ENCODE measurements around the gene PKN1. TPM values are rescaled to one million over a fixed set of nuclear protein-coding genes. Genes with fewer than 3 reads are reported as not detected.

Gene PKN1
- total and polyA plus RNA-seq, 9 of the 15 experiments (the other 6 are each of a cell fraction or from before 2014, with no cell fraction given), result 0.30 to 228 (median 77.5) TPM

DNA sequence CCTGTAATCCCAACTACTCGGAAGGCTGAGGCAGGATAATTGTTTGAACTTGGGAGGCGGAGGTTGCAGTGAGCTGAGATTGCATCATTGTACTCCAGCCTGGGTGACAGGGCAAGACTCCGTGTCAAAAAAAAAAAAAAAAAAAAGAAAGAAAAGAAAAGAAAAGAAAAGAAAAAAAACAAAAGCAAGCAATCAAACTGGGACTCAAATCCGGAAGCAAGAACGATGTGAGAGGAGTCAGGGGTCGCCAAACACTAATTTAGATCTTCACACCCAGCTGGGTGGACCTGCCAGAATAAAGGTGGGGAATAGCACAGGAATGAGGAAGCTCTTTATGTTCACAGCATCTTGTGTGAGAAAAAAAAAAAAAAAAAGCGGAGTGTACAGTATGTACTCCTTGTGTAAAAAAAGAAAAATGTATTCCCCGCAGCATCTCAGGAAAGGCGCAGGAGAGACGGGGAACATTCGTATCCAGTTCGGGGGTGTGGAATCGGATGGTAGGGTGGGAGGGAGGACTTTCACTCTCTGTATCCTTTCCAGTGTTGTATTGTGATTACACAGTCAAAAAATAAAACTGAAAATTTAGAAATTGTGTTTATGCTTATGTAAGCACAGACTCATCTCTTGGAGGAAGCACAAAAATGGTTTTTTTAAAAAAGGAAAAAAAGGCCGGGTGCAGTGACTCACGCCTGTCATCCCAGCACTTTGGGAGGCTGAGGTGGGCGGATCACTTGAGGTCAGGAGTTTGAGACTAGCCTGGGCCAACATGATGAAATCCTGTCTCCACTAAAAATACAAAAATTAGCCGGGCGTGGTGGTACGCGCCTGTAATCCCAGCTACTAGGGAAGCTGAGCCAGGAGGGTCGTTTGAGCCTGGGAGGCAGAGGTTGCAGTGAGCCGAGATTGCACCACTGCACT is 77.5 kb downstream of the PKN1 start (continued):
- TF ChIP-seq, protein P1, sequence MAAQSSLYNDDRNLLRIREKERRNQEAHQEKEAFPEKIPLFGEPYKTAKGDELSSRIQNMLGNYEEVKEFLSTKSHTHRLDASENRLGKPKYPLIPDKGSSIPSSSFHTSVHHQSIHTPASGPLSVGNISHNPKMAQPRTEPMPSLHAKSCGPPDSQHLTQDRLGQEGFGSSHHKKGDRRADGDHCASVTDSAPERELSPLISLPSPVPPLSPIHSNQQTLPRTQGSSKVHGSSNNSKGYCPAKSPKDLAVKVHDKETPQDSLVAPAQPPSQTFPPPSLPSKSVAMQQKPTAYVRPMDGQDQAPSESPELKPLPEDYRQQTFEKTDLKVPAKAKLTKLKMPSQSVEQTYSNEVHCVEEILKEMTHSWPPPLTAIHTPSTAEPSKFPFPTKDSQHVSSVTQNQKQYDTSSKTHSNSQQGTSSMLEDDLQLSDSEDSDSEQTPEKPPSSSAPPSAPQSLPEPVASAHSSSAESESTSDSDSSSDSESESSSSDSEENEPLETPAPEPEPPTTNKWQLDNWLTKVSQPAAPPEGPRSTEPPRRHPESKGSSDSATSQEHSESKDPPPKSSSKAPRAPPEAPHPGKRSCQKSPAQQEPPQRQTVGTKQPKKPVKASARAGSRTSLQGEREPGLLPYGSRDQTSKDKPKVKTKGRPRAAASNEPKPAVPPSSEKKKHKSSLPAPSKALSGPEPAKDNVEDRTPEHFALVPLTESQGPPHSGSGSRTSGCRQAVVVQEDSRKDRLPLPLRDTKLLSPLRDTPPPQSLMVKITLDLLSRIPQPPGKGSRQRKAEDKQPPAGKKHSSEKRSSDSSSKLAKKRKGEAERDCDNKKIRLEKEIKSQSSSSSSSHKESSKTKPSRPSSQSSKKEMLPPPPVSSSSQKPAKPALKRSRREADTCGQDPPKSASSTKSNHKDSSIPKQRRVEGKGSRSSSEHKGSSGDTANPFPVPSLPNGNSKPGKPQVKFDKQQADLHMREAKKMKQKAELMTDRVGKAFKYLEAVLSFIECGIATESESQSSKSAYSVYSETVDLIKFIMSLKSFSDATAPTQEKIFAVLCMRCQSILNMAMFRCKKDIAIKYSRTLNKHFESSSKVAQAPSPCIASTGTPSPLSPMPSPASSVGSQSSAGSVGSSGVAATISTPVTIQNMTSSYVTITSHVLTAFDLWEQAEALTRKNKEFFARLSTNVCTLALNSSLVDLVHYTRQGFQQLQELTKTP (IDR thresholded peaks at IDR 0.05; ENCODE audit: low read depth in 1 of 2, partially characterized antibody in 2 of 2), result peak in 1 of 2 experiments; percentile 45
- TF ChIP-seq, protein P2, sequence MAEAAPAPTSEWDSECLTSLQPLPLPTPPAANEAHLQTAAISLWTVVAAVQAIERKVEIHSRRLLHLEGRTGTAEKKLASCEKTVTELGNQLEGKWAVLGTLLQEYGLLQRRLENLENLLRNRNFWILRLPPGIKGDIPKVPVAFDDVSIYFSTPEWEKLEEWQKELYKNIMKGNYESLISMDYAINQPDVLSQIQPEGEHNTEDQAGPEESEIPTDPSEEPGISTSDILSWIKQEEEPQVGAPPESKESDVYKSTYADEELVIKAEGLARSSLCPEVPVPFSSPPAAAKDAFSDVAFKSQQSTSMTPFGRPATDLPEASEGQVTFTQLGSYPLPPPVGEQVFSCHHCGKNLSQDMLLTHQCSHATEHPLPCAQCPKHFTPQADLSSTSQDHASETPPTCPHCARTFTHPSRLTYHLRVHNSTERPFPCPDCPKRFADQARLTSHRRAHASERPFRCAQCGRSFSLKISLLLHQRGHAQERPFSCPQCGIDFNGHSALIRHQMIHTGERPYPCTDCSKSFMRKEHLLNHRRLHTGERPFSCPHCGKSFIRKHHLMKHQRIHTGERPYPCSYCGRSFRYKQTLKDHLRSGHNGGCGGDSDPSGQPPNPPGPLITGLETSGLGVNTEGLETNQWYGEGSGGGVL (CRISPR knock-in tag; IDR thresholded peaks at IDR 0.05), result no peak
- TF ChIP-seq KLF10 (CRISPR knock-in tag; IDR thresholded peaks at IDR 0.05) (no peak), SMAD3 (CRISPR knock-in tag; conservative IDR thresholded peaks at IDR 0.05) (no peak), SLC30A9 (CRISPR knock-in tag; IDR thresholded peaks at IDR 0.05) (no peak), NFE2L1 (tag; IDR thresholded peaks at IDR 0.05; ENCODE audit: borderline replicate concordance, low read depth) (no peak), HDAC6 (IDR thresholded peaks at IDR 0.05; ENCODE audit: low read depth, low read length) (no peak), LARP7 (IDR thresholded peaks at IDR 0.05) (peak; percentile 68; the same call in 1 of the 2 replicates), ZNF217 (CRISPR knock-in tag; IDR thresholded peaks at IDR 0.05) (no peak), HNRNPLL (IDR thresholded peaks at IDR 0.05; ENCODE audit: low read depth, low read length, poor library complexity, severe bottlenecking) (no peak)
- TF ChIP-seq, protein P3, sequence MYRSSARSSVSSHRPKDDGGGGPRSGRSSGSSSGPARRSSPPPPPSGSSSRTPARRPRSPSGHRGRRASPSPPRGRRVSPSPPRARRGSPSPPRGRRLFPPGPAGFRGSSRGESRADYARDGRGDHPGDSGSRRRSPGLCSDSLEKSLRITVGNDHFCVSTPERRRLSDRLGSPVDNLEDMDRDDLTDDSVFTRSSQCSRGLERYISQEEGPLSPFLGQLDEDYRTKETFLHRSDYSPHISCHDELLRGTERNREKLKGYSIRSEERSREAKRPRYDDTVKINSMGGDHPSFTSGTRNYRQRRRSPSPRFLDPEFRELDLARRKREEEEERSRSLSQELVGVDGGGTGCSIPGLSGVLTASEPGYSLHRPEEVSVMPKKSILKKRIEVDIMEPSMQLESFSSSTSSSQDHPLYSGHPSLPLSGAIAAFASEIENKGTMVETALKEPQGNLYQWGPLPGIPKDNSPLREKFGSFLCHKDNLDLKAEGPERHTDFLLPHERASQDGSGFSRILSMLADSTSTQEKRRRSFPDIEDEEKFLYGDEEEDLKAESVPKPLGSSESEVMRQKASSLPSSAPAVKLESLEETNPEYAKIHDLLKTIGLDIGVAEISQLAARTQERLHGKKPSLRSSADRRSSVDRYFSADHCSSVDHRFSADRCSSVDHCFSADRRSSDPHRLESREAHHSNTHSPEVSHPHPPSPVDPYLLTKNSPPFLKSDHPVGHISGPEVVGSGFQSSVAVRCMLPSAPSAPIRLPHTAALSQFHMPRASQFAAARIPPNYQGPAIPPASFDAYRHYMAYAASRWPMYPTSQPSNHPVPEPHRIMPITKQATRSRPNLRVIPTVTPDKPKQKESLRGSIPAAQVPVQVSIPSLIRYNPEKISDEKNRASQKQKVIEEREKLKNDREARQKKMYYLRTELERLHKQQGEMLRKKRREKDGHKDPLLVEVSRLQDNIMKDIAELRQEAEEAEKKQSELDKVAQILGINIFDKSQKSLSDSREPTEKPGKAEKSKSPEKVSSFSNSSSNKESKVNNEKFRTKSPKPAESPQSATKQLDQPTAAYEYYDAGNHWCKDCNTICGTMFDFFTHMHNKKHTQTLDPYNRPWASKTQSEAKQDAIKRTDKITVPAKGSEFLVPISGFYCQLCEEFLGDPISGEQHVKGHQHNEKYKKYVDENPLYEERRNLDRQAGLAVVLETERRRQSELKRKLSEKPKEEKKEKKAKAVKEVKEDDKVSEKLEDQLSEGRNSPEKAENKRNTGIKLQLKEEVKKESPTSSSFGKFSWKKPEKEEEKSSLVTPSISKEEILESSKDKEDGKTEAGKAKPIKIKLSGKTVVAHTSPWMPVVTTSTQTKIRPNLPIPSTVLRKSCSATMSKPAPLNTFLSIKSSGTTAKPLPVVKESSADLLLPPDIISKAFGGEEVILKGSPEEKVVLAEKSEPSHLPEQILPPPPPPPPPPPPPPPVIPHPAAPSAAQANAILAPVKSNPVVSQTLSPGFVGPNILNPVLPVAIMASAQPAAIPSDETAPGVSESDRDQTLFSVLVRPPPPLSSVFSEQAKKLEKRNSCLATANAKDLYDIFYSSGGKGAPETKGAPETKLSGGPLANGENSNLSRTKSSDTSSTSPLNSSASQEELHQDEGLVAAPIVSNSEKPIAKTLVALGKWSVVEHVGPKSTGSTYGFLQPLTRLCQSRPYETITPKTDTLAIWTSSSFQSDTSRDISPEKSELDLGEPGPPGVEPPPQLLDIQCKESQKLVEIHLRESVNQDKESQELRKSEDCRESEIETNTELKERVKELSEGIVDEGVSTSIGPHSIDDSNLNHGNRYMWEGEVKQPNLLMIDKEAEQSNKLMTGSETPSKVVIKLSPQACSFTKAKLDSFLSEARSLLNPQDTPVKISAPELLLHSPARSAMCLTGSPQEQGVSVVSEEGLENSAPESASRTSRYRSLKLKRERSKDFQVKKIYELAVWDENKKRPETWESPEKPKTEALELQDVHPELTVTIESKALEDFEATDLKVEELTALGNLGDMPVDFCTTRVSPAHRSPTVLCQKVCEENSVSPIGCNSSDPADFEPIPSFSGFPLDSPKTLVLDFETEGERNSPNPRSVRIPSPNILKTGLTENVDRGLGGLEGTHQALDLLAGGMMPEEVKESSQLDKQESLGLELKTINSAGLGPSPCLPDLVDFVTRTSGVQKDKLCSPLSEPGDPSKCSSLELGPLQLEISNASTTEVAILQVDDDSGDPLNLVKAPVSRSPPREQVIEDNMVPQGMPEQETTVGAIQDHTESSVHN (IDR thresholded peaks at IDR 0.05; ENCODE audit: borderline replicate concordance in 1 of 2, low read depth in 1 of 2), result peak in 1 of 2 experiments; percentile 67; a peak in 2 of 4 replicates
